CD8-positive, alpha-beta memory T cell (primary cell): Measurements from ENCODE around the gene ROPN1B. TPM values are rescaled to one million over a fixed set of nuclear protein-coding genes. Genes with fewer than 3 reads are reported as not detected.
"Not testable (repeated sequence)": the region's sequence is repeated elsewhere in the genome, so short reads cannot be mapped to it uniquely, and the experiment has no call there.

Experiments used
- CTCF ChIA-PET: fragments of 350-600 bp; sonication (Branson Sonifier 250); formaldehyde crosslinking; loops from one replicate; lab custom pipeline; 2021; ENCODE audit warnings: antibody characterized with exemption; lab: Charles Lee
- POLR2A ChIA-PET: fragments of 350-600 bp; sonication (Branson Sonifier 250); formaldehyde crosslinking; loops from one replicate; lab custom pipeline; 2021; ENCODE audit warnings: antibody characterized with exemption; lab: Charles Lee
- DNase-seq, 5 donors: peaks; one replicate each; pipeline versions ENCODE4 v3.0.0 to v3.0.0-alpha.2; 2020 to 2022; ENCODE audit warnings: mixed read lengths in 1 of 5
- H3K27ac ChIP-seq: one replicate; pipeline ENCODE4 v1.7.0; 2013; ENCODE audit warnings: low read depth, mild to moderate bottlenecking, low read length, moderate library complexity
- H3K27me3 ChIP-seq: 2 replicates; pipeline ENCODE4 v1.7.0; 2013; ENCODE audit warnings: low read length, mild to moderate bottlenecking; ENCODE audit not compliant: insufficient read depth, poor library complexity, severe bottlenecking
- H3K36me3 ChIP-seq: 2 replicates; pipeline ENCODE4 v1.7.0; 2013; ENCODE audit warnings: mild to moderate bottlenecking, low read length, moderate library complexity; ENCODE audit not compliant: insufficient read depth
- H3K4me1 ChIP-seq: 2 replicates; pipeline ENCODE4 v1.7.0; 2013; ENCODE audit warnings: mild to moderate bottlenecking, low read length, moderate library complexity; ENCODE audit not compliant: insufficient read depth
- H3K4me3 ChIP-seq: 2 replicates; pipeline ENCODE4 v1.7.0; 2013; ENCODE audit warnings: mild to moderate bottlenecking, low read length
- H3K9me3 ChIP-seq: 2 replicates; pipeline ENCODE4 v1.7.0; 2013; ENCODE audit warnings: mild to moderate bottlenecking, low read length
- H3K27ac Mint-ChIP-seq, 8 donors: one replicate each; pipeline ENCODE4 v1.8.0; 2020 to 2021; ENCODE audit warnings: mixed read lengths in 8 of 8, mild to moderate bottlenecking in 6 of 8, inconsistent platforms in 3 of 8, moderate library complexity in 3 of 8
- H3K27me3 Mint-ChIP-seq, 2 donors: one replicate each; pipeline ENCODE4 v1.8.0; 2020 to 2021; ENCODE audit warnings: mixed read lengths in 2 of 2, mild to moderate bottlenecking in 1 of 2, moderate library complexity in 1 of 2
- H3K36me3 Mint-ChIP-seq, 3 donors: one replicate each; pipeline ENCODE4 v1.8.0; 2020 to 2021; ENCODE audit warnings: mixed read lengths in 3 of 3, inconsistent platforms in 1 of 3, mild to moderate bottlenecking in 1 of 3
- H3K4me1 Mint-ChIP-seq, 3 donors: one replicate each; pipeline ENCODE4 v1.8.0; 2020 to 2021; ENCODE audit warnings: mixed read lengths in 3 of 3, inconsistent platforms in 1 of 3, mild to moderate bottlenecking in 1 of 3
- H3K4me3 Mint-ChIP-seq, 7 donors: one replicate each; pipeline ENCODE4 v1.8.0; 2020 to 2021; ENCODE audit warnings: mixed read lengths in 7 of 7, mild to moderate bottlenecking in 6 of 7, moderate library complexity in 4 of 7, inconsistent platforms in 2 of 7
- H3K9me3 Mint-ChIP-seq, 5 donors: one replicate each; pipeline ENCODE4 v1.8.0; 2020 to 2022; ENCODE audit warnings: mixed read lengths in 5 of 5, mild to moderate bottlenecking in 3 of 5, moderate library complexity in 2 of 5, inconsistent platforms in 1 of 5
- polyA plus RNA-seq: library from polyadenylated mRNA; unstranded; fragments of 300-500 nt; fragmentation: Illumina TruSeq; gene quantifications from one replicate; pipeline ENCODE4 v1.2.3, GENCODE V29; 2021
- total RNA-seq, 2 experiments: library from RNA; stranded (reverse); gene quantifications; one replicate each; pipeline ENCODE4 v1.2.3, GENCODE V29; 2021

ROPN1B gene
- not detected for total RNA-seq
- not detected for polyA plus RNA-seq

DNA sequence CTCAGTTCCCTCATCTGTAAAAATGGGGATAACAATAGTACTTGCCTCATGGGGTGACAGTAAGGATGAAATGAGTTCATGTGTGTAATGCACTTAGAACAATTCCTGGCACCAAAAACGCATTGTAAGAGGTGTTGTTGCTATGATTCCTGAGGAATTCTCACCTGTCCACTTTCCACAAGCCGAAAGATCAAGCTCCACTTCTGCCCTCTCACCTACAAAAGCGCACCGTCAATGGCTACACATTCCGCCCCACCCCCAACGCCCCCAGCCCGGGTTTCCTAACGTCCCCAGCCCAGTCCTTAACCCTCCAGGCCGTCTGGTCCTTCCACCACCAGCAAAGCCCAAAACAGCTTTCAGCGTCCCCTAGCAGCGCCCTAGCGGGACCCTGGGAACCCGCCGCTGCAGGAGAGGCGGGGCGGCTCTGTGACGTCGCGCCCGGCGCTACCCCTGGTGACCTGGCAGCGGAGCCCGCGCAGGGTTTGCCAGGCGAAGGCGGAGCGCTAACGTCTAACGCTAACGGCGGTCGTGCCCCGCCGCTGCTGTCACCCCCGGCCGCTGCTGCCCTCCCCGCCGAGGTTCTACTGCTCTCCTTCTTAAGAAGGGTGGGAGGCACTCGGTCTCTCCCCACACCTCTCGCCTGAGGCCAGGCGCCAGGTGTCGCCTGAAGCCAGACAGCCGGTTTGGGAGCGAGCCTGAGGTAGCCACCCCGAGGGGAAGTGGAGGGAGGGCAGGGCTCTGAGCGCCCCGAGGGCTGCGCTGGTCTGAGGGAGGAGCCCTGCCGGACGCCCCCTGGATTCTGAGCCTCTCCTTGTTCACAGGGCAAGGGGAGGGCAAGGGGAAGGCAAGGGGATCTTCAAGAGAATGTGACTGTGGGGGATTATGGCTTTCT is at the start of gene ROPN1B:
Gene ROPN1B (plus strand): TSS at position 478 of the 892 bp plus-strand sequence. CDS start 2,877 bp downstream, outside the sequence.
- H3K4me3 Mint-ChIP-seq: peak within 1 kb of the TSS; percentile 38 to 78 (median 68)
- POLR2A ChIA-PET: not testable (repeated sequence)

DNA sequence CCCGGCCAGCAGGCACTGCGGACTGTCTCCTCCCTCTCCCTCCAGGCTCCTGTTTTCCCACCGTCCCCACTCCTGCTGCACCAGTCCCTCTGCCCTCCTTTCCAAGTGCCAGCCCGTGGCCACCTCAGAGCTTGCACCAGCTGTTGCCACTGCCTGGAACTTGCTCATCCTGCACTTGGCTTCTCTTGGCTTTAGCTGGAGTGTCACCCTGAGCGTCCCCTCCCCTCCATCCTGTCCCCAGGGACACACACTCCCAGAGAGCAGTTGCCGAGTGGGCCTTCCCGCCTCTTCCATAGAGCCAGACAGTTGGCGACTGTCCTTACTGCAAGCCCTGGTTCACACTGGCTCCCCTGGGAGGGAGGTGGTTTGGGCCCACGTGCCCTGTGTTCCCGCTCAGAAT is 48.8 kb upstream of the ROPN1B start:
- H3K36me3 ChIP-seq, H3K27ac Mint-ChIP-seq, CTCF ChIA-PET, H3K4me3 ChIP-seq, H3K4me1 Mint-ChIP-seq, H3K36me3 Mint-ChIP-seq, H3K9me3 Mint-ChIP-seq, POLR2A ChIA-PET, H3K27me3 Mint-ChIP-seq, H3K27ac ChIP-seq, H3K27me3 ChIP-seq, DNase-seq, H3K9me3 ChIP-seq, H3K4me1 ChIP-seq: not testable (repeated sequence)
- peak overlapping the region in 1 of 7 donors; percentile 20 for H3K4me3 Mint-ChIP-seq

More for the DNA sequence above, at the start of gene ROPN1B:
- H3K27ac ChIP-seq, H3K4me3 ChIP-seq, H3K36me3 ChIP-seq, H3K9me3 Mint-ChIP-seq, DNase-seq, H3K4me1 ChIP-seq, H3K27me3 ChIP-seq, H3K9me3 ChIP-seq, H3K36me3 Mint-ChIP-seq, CTCF ChIA-PET: not testable (repeated sequence)
- peaks cover 26 to 28% of the 10 kb centered on the region in 2 donors for H3K27me3 Mint-ChIP-seq
- H3K4me1 Mint-ChIP-seq: peaks cover 7 to 12% (median 7%) of the 10 kb centered on the region in 3 donors
- peak within 1 kb of the TSS in 1 of 8 donors; percentile 74 for H3K27ac Mint-ChIP-seq

DNA sequence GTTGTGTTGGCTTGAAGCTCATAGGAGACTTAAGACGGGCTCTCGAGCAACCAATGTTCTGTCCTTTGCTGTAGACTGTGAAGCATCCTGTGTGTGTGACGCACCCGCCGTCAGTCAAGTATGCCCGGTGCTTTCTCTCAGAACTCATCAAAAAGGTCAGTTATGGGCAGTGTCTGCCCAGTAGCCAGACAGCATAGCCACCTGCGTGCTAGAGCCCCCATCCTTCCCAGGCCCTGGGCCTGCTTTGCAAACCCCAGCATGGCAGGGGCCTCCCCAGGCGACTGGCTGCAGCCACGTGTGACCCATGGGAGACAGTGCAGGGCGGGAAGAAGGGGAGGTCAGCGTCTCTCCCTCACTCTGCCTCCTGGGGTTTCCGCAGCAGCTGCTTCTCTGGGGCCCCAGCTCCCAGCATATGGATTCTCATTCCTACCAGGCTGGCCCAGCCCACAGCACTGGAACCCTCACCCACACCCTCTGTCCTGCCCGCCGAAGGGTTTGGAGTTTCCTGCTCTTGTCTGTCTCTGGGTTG is 48.2 kb upstream of the ROPN1B start:
- H3K27ac Mint-ChIP-seq, H3K4me3 ChIP-seq, H3K4me3 Mint-ChIP-seq, H3K4me1 ChIP-seq, H3K36me3 Mint-ChIP-seq, CTCF ChIA-PET, H3K27me3 Mint-ChIP-seq, H3K27me3 ChIP-seq, H3K9me3 Mint-ChIP-seq, H3K9me3 ChIP-seq, DNase-seq, POLR2A ChIA-PET, H3K4me1 Mint-ChIP-seq, H3K36me3 ChIP-seq, H3K27ac ChIP-seq: not testable (repeated sequence)

DNA sequence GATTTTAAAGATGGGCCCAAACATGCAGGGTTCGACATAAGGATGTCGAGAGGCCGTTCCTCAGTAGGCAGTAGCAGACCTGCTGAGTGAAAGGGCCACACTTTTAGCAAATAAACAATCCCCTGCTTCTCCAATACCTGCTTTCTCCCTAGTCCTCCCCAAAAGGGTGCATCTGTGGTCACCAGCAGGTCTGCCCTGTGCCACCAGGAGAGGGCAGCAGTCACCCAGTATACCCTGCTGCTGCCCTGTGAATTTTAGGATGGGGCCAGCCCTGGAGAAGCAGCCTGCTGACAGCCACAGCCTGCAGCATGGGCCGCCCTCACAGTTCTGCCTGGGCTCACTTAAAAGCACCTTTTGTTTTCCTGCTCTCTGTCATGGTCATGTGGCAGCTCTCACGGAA is 47.3 kb upstream of the ROPN1B start:
- H3K27me3 ChIP-seq, H3K4me3 ChIP-seq, CTCF ChIA-PET, H3K4me1 ChIP-seq, H3K4me1 Mint-ChIP-seq, H3K36me3 ChIP-seq, H3K27me3 Mint-ChIP-seq, H3K9me3 Mint-ChIP-seq, H3K9me3 ChIP-seq, POLR2A ChIA-PET, H3K36me3 Mint-ChIP-seq, H3K4me3 Mint-ChIP-seq, H3K27ac ChIP-seq, H3K27ac Mint-ChIP-seq: not testable (repeated sequence)
- DNase-seq: peak in 4 of 5 donors; percentile 14 to 59 (median 26)

DNA sequence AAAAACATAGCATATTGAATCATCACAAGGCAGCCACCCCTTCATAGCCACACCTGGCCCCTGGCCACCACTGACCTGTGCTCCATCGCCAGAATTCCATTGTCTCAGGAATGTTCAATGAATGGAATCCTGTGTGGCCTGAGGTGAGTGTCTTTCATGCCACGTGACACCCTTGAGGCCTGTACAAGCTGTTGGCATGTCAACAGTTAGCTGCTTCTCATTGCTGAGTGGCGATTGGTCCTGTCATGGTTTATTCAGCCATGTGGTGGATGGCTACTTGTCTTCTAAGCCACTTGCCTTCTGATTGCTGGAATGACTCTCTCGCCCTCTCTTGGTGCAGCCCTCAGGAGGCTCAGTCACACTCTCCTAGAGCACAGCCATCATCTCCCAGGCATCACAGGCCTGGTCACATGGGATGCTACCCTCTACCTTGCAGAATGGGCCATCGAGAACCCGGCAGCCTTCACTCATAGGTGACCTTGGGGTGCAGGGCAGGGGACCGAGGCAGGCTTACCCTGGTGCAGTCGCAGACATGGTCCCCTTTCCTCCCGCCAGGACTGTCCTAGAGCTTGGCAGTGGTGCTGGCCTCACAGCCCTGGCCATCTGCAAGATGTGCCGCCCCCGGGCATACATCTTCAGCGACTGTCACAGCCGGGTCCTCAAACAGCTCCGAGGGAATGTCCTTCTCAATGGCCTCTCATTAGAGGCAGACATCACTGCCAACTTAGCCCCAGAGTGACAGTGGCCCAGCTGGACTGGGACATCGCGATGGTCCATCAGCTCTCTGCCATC is 45.5 kb upstream of the ROPN1B start:
- H3K4me1 ChIP-seq, H3K4me3 ChIP-seq, POLR2A ChIA-PET, H3K27me3 Mint-ChIP-seq, H3K9me3 ChIP-seq, DNase-seq, H3K4me1 Mint-ChIP-seq, H3K36me3 ChIP-seq, H3K27ac ChIP-seq, CTCF ChIA-PET, H3K27ac Mint-ChIP-seq, H3K27me3 ChIP-seq, H3K9me3 Mint-ChIP-seq, H3K36me3 Mint-ChIP-seq: not testable (repeated sequence)
- H3K4me3 Mint-ChIP-seq: peak overlapping the region in 2 of 7 donors; percentile 27

DNA sequence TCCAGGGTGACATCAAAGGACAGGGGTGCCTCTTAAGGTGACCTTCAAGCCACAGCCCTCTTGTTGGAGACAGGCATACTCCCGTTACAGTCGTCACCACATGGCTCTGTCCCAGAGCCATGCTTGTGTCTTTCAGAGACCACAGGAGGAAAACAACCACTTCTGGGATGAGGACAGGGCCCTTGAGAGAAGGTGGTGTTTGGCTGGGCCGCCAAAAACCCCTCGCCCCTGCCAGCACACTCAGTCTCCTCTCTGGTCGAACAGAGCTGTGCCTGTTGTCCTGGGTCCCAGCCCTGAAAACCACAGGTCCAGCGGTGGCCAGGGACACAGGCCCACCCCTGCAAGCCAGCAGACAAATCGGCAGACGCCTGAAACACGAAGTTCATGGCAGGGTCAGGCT is 44.7 kb upstream of the ROPN1B start:
- H3K36me3 Mint-ChIP-seq, H3K36me3 ChIP-seq, H3K27ac Mint-ChIP-seq, H3K9me3 ChIP-seq, H3K9me3 Mint-ChIP-seq, H3K27ac ChIP-seq, H3K27me3 ChIP-seq, H3K27me3 Mint-ChIP-seq, DNase-seq, CTCF ChIA-PET, H3K4me3 ChIP-seq, POLR2A ChIA-PET, H3K4me3 Mint-ChIP-seq, H3K4me1 Mint-ChIP-seq, H3K4me1 ChIP-seq: not testable (repeated sequence)

DNA sequence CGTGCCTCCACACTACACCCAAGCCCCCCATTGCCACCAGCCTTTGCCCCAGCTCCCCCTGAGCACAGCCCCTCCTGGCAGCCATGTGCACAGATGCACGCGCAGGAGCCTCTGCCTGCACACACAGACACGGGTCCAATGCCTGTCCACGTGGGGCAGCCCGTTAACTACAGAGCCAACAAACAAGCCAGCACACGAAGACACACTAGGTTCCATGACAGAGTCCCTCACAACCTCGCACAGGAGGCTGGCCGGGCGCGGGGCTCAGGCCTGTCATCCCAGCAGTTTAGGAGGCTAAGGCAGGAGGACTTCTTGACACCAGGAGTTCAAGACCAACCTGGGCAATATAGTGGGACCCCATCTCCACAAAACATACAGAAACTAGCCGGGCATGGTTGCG is 43.3 kb upstream of the ROPN1B start:
- H3K36me3 Mint-ChIP-seq, H3K36me3 ChIP-seq, H3K27ac Mint-ChIP-seq, H3K9me3 Mint-ChIP-seq, H3K27ac ChIP-seq, POLR2A ChIA-PET, H3K9me3 ChIP-seq, H3K4me3 Mint-ChIP-seq, DNase-seq, H3K4me3 ChIP-seq, H3K4me1 ChIP-seq, H3K27me3 Mint-ChIP-seq, H3K27me3 ChIP-seq, CTCF ChIA-PET: not testable (repeated sequence)
- H3K4me1 Mint-ChIP-seq: peaks cover 7 to 11% (median 10%) of the 10 kb centered on the region in 3 donors
